ENCODE results near the gene GADL1.

GADL1 gene

GRCh38 chr3:30676424-30677346 is 217.8 kb downstream of the GADL1 start:
- DNase-seq (ENCODE audit: low spot score) = no peak
- TF ChIP-seq CTCF (IDR thresholded peaks at IDR 0.05; ENCODE audit: extremely low read depth, insufficient read depth, missing control alignments) = no peak
- in situ Hi-C loops (cut with MboI; ENCODE audit: low pct_unique_long_range_greater_than_20kb, low sequenced_read_pairs, unreplicated experiment) = loop anchor here (25.0 kb wide), 2 partner anchors 464 to 639 kb away; no protein-coding TSS in a partner anchor
